ENCODE measurements around the gene AOC1. TPM values are rescaled to one million over a fixed set of nuclear protein-coding genes. Genes with fewer than 3 reads are reported as not detected.

The AOC1 gene
- total and polyA plus RNA-seq, 4 donors = 0.35 to 1.3 (median 0.70) TPM

DNA sequence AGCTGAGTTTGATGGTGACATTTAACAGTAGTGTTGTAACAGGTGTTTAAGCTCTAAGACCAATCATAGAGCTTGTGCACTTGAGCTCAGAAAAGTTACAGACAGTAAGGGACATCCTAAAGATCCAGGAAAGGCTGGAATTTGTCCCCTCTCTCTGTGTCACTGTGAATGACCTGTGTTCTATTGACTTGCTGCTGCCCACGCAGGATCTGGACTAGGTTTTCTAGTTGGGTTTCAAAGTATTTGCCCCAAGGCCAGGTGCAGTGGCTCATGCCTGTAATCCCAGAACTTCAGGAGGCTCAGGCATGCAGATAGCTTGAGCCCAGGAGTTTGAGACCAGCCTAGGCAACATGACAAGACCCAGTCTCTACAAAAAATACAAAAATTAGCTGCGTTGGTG is 17.1 kb downstream of the AOC1 start:
- Histone ChIP-seq H3K27me3 (ENCODE audit: control insufficient read depth in 3 of 3, insufficient read depth in 3 of 3, low read length in 2 of 3) (no peaks in the 10 kb centered on the region), H3K9me3 (ENCODE audit: control insufficient read depth in 4 of 4, insufficient read depth in 3 of 4, low read length in 3 of 4) (peaks cover 0 to 5% (median 0%) of the 10 kb centered on the region in 4 donors), H3K36me3 (ENCODE audit: control insufficient read depth in 4 of 4, insufficient read depth in 4 of 4, low read length in 4 of 4) (no peaks in the 10 kb centered on the region), H3K4me3 (no peak overlapping the region), H3K9ac (ENCODE audit: insufficient read depth in 1 of 2, low read length in 2 of 2) (no peak overlapping the region), H3K27ac (ENCODE audit: low read depth in 1 of 2, low read length in 1 of 2) (no peak overlapping the region), H3K4me1 (ENCODE audit: control insufficient read depth in 5 of 5, insufficient read depth in 5 of 5, low read length in 5 of 5) (no peaks in the 10 kb centered on the region)
- ATAC-seq (ENCODE audit: insufficient read depth, low FRiP score) (no peak), DNase-seq (no peak)
- WGBS, 2 donors = 79 to 98% methylated on average over 2 of the region's 2 CpGs
- TF ChIP-seq, protein P1, sequence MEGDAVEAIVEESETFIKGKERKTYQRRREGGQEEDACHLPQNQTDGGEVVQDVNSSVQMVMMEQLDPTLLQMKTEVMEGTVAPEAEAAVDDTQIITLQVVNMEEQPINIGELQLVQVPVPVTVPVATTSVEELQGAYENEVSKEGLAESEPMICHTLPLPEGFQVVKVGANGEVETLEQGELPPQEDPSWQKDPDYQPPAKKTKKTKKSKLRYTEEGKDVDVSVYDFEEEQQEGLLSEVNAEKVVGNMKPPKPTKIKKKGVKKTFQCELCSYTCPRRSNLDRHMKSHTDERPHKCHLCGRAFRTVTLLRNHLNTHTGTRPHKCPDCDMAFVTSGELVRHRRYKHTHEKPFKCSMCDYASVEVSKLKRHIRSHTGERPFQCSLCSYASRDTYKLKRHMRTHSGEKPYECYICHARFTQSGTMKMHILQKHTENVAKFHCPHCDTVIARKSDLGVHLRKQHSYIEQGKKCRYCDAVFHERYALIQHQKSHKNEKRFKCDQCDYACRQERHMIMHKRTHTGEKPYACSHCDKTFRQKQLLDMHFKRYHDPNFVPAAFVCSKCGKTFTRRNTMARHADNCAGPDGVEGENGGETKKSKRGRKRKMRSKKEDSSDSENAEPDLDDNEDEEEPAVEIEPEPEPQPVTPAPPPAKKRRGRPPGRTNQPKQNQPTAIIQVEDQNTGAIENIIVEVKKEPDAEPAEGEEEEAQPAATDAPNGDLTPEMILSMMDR (IDR thresholded peaks at IDR 0.05; ENCODE audit: control extremely low read depth, extremely low read depth) = no peak

DNA sequence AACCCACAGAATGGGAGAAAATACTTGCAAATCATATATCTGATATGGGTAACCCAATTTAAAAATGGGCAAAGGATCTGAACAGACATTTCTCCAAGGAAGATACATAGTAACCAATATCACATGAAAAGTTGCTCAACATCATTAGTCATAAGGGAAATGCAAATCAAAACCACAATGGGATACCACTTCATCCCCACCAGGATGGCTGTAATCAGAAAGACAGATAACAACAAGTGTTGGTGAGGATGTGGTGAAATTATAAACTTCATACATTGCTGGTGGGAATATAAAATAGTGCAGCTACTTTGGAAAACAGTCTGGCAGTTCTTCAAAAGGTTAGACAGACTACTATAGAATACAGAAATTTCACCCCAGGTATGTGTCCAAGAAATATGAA is 19.3 kb downstream of the AOC1 start:
- H3K4me1 ChIP-seq (ENCODE audit: control insufficient read depth in 5 of 5, insufficient read depth in 5 of 5, low read length in 5 of 5) = no peaks in the 10 kb centered on the region
- TF ChIP-seq, protein P1 (IDR thresholded peaks at IDR 0.05; ENCODE audit: control extremely low read depth, extremely low read depth) = no peak
- no peak overlapping the region for H3K27ac ChIP-seq (ENCODE audit: low read depth in 1 of 2, low read length in 1 of 2)
- no peak overlapping the region for H3K4me3 ChIP-seq
- H3K36me3 ChIP-seq (ENCODE audit: control insufficient read depth in 4 of 4, insufficient read depth in 4 of 4, low read length in 4 of 4) = no peaks in the 10 kb centered on the region
- no peak overlapping the region for H3K9ac ChIP-seq (ENCODE audit: insufficient read depth in 1 of 2, low read length in 2 of 2)
- ATAC-seq (ENCODE audit: insufficient read depth, low FRiP score) (no peak), DNase-seq (no peak)
- no peaks in the 10 kb centered on the region for H3K27me3 ChIP-seq (ENCODE audit: control insufficient read depth in 3 of 3, insufficient read depth in 3 of 3, low read length in 2 of 3)
- peaks cover 0 to 5% (median 0%) of the 10 kb centered on the region in 4 donors for H3K9me3 ChIP-seq (ENCODE audit: control insufficient read depth in 4 of 4, insufficient read depth in 3 of 4, low read length in 3 of 4)

GRCh38 chr7:150874401-150875198 is 22.3 kb downstream of the AOC1 start:
- H3K9me3 ChIP-seq (ENCODE audit: control insufficient read depth in 4 of 4, insufficient read depth in 3 of 4, low read length in 3 of 4) = no peaks in the 10 kb centered on the region
- no peak overlapping the region for H3K9ac ChIP-seq (ENCODE audit: insufficient read depth in 1 of 2, low read length in 2 of 2)
- TF ChIP-seq, protein P1 (IDR thresholded peaks at IDR 0.05; ENCODE audit: control extremely low read depth, extremely low read depth) = no peak
- H3K4me1 ChIP-seq (ENCODE audit: control insufficient read depth in 5 of 5, insufficient read depth in 5 of 5, low read length in 5 of 5) = no peaks in the 10 kb centered on the region
- H3K36me3 ChIP-seq (ENCODE audit: control insufficient read depth in 4 of 4, insufficient read depth in 4 of 4, low read length in 4 of 4) = no peaks in the 10 kb centered on the region
- ATAC-seq (ENCODE audit: insufficient read depth, low FRiP score) (no peak), DNase-seq (no peak)
- H3K27ac ChIP-seq (ENCODE audit: low read depth in 1 of 2, low read length in 1 of 2) = no peak overlapping the region
- no peaks in the 10 kb centered on the region for H3K27me3 ChIP-seq (ENCODE audit: control insufficient read depth in 3 of 3, insufficient read depth in 3 of 3, low read length in 2 of 3)
- WGBS, 2 donors = 92 to 94% methylated on average over 8 of the region's 8 CpGs
- H3K4me3 ChIP-seq = no peak overlapping the region

All from lung (tissue), 12 donors.